ENCODE results near the gene MINK1.

DNA sequence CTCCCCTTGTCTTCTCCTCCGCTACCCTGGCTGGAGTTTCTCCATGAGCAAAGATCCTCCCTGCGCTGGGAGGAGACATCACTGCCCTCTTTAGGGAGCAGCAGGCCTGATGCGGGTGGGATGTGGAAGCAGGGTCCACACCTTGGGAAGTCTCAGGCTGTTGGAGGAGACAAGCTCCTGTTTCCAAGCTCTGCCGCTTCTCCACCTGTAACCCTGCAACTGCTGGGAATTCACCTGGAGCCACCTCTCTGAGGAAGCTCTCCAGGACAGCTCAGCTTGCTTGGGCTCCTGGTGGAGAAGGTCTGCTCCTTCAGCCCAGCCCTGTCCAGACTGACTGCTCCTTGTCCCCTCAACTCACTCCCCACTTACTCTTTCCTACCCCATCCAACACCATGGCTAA, 51.3 kb downstream of the MINK1 start:
- TF ChIP-seq POLR2A (IDR thresholded peaks at IDR 0.05) = no peak
- TF ChIP-seq, protein P1, sequence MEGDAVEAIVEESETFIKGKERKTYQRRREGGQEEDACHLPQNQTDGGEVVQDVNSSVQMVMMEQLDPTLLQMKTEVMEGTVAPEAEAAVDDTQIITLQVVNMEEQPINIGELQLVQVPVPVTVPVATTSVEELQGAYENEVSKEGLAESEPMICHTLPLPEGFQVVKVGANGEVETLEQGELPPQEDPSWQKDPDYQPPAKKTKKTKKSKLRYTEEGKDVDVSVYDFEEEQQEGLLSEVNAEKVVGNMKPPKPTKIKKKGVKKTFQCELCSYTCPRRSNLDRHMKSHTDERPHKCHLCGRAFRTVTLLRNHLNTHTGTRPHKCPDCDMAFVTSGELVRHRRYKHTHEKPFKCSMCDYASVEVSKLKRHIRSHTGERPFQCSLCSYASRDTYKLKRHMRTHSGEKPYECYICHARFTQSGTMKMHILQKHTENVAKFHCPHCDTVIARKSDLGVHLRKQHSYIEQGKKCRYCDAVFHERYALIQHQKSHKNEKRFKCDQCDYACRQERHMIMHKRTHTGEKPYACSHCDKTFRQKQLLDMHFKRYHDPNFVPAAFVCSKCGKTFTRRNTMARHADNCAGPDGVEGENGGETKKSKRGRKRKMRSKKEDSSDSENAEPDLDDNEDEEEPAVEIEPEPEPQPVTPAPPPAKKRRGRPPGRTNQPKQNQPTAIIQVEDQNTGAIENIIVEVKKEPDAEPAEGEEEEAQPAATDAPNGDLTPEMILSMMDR (IDR thresholded peaks at IDR 0.05) = no peak

Measured in gastroesophageal sphincter (tissue), 3 donors.